Lower leg skin (tissue), 4 donors: ENCODE data around the gene THADA. TPM values are rescaled to one million over a fixed set of nuclear protein-coding genes. Genes with fewer than 3 reads are reported as not detected.
A peak's percentile ranks its signal among the peaks of the same experiment; 100 is the strongest.

Source experiments
- DNase-seq, 2 donors: peaks; one replicate each; pipeline ENCODE4 v3.0.0-alpha.2; 2019; ENCODE audit warnings: low spot score in 2 of 2
- H3K4me3 ChIP-seq: fragments of 200-600 bp; sonication (generic); 2 replicates; pipeline ENCODE4 v1.5.1; 2017; ENCODE audit warnings: mild to moderate bottlenecking, low read depth; ENCODE audit not compliant: poor library complexity, severe bottlenecking
- CTCF ChIP-seq, 3 donors: fragments of 450-650 bp; IDR thresholded peaks; one replicate each; pipeline ENCODE4 v1.5.1; 2016; ENCODE audit warnings: antibody characterized with exemption in 3 of 3, mild to moderate bottlenecking in 3 of 3, moderate library complexity in 2 of 3
- POLR2A ChIP-seq, 2 donors: fragments of 450-650 bp; IDR thresholded peaks; one replicate each; pipeline ENCODE4 v1.6.1; 2016 to 2017; ENCODE audit warnings: antibody characterized with exemption in 2 of 2, mild to moderate bottlenecking in 1 of 2, moderate library complexity in 1 of 2
- WGBS, 2 donors: methylation state at CpG; one replicate each; pipeline ENCODE4 v1.1.5; 2018; 5-methylcytosine and 5-hydroxymethylcytosine counted together
- intact Hi-C: fragments of 100-400 bp; cut with DNase I; formaldehyde crosslinking; loops from one replicate; pipeline ENCODE4 v1.15.0; 2023; ENCODE audit warnings: low total_unique reads
- total RNA-seq, 4 donors: library from RNA; depleted of rRNA; stranded (reverse); fragments of >200 nt; gene quantifications; one replicate each; pipeline ENCODE4 v1.1.0, GENCODE V29; 2016

Gene THADA
- total RNA-seq, 4 donors from 2014 or later, result 19.5 to 26.4 (median 22.2) TPM

GRCh38 chr2:43484323-43484930, 111.4 kb downstream of the THADA start:
- TF ChIP-seq CTCF (IDR thresholded peaks at IDR 0.05) (peak in 1 of 3 donors; percentile 38), POLR2A (IDR thresholded peaks at IDR 0.05) (no peak)
- no peak for DNase-seq
- intact Hi-C loops, result loop anchor here (10.0 kb wide), 2 partner anchors 260 to 530 kb away; partner anchors contain the start of gene ZFP36L2
- H3K4me3 ChIP-seq, result no peak overlapping the region

DNA sequence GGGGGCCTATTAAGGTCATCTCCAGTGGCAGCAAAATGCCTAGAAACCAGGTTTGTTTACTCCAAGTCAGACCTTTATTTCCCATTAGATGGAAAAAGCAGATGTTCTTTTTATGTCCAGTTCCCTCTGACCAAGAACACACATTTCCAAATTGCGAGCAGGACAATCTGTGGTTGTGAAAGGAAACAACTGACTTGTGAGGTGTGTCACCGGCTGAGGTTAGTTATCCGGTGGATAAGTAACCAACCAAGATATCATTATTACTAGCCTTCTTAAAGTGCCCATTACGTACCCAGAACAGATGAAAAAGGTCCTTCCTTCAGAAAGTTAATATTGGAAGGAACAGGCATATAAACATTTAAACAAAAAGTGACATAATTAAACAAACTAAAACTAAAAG, 112.9 kb downstream of the THADA start:
- H3K4me3 ChIP-seq, result no peak overlapping the region
- DNase-seq, result peak in 1 of 2 donors; percentile 52
- 28 to 42% methylated on average over 4 of the region's 4 CpGs for WGBS, 2 donors
- TF ChIP-seq CTCF (IDR thresholded peaks at IDR 0.05) (no peak), POLR2A (IDR thresholded peaks at IDR 0.05) (no peak)
- intact Hi-C loops, result loop anchor here (10.0 kb wide), 2 partner anchors 258 to 528 kb away; partner anchors contain the start of gene ZFP36L2

- 79 to 81% methylated on average over 4 of the region's 4 CpGs for WGBS, 2 donors
- no peak overlapping the region for H3K4me3 ChIP-seq
- DNase-seq, result no peak
- TF ChIP-seq CTCF (IDR thresholded peaks at IDR 0.05) (no peak), POLR2A (IDR thresholded peaks at IDR 0.05) (no peak)
- intact Hi-C loops, result loop anchor here (10.0 kb wide), 2 partner anchors 257 to 527 kb away; partner anchors contain the start of gene ZFP36L2
These were observed 113.8 kb downstream of the THADA start for GRCh38 chr2:43481927-43482542.

DNA sequence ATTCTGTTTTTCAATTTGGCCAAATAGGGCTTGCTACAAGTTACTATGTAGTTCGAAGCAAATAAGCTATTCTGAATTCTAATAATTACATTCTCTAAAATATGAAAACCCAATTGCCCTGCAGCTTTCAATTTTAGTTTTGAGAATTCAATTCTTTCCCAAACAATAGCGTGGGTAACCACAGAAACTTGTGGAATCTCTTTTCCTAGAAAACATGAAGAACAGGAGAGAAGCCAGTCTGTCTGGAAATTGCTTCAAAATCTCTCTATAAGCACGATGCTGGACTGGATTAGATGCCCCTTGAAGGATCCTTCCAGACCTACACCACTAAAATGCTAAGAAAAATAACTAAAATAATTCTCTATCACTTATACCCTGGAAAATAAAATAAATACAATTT, 115.0 kb downstream of the THADA start:
- no peak for DNase-seq
- no peak overlapping the region for H3K4me3 ChIP-seq
- no peak for TF ChIP-seq POLR2A (IDR thresholded peaks at IDR 0.05)
- no peak for TF ChIP-seq CTCF (IDR thresholded peaks at IDR 0.05)
- intact Hi-C loops, result loop anchor here (10.0 kb wide), 2 partner anchors 256 to 526 kb away; partner anchors contain the start of gene ZFP36L2
- WGBS, 2 donors, result 72 to 77% methylated on average over 3 of the region's 3 CpGs

DNA sequence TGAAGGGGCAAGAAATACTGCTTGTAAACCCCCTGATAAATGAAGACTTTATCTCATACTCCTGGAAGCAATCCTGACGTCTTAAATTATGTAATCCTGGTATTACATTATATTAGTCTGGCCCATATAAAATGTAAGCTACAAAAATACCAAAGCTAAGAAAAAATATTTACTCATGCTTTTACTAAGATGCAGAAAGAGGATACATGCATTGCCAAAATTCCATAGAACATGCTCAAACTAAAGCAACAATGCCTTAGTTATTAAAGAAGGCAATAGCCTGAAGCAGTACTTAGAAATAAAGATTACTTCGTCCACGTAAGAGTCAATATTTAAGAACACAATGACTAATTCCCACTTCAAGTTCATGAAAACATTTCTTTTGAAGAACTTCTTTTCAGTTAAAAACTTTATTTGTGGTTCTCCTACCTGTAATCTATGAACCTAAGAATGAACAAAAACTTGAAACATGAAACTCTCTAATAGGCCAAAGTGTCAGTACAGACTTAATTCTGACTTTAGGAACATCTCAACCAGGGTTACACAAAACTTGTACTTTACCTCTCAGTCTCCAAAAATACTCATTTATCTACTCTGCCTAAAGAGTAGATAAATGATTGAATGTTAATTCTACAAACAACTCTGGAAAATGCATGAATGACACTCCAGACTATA, 117.3 kb downstream of the THADA start:
- WGBS, 2 donors, result 33 to 59% methylated on average over 3 of the region's 3 CpGs
- intact Hi-C loops, result no loop called here
- no peak for DNase-seq
- no peak overlapping the region for H3K4me3 ChIP-seq
- no peak for TF ChIP-seq CTCF (IDR thresholded peaks at IDR 0.05)
- no peak for TF ChIP-seq POLR2A (IDR thresholded peaks at IDR 0.05)
